ENCODE data around the gene OR1L8.

DNA sequence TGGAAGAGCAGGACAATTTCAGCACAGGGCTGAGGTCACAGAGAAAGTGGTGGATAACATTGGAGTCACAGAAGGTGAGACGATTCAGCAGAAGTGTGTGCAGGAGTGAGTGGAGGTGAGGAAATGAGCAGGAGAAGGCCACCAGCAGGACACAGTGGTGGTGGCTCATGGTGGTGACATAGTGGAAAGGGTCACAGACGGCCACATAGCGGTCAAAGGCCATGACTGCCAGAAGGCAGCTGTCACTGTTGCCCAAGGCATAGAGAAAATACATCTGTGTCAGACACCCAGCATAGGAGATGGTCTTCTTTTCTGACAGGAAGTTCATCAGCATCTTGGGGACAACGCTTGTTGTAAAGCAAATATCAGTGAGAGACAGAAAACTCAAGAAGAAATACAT lies 15.3 kb downstream of the OR1L8 start:
- TF ChIP-seq CTCF (IDR thresholded peaks at IDR 0.05) (no peak), POLR2A (IDR thresholded peaks at IDR 0.05) (no peak), POLR2AphosphoS5 (IDR thresholded peaks at IDR 0.05) (no peak)

All from transverse colon (tissue), 4 donors.